RCC 7860 (cell line): ENCODE data around the gene GPATCH8.
A peak's percentile ranks its signal among the peaks of the same experiment; 100 is the strongest.

Experiments used
- DNase-seq: peaks from one replicate; pipeline ENCODE4 v3.0.0-alpha.2; 2015; ENCODE audit warnings: low spot score
- FAIRE-seq: peaks from 2 replicates; lab custom pipeline; 2012; peaks lifted over from hg19 to GRCh38; lab: Jason Lieb, UNC

GPATCH8 gene

GRCh38 chr17:44359458-44360143, 143.6 kb downstream of the GPATCH8 start:
- no peak for DNase-seq
- no peak for FAIRE-seq

- DNase-seq (no peak), FAIRE-seq (no peak)
These were observed 144.2 kb downstream of the GPATCH8 start for GRCh38 chr17:44359006-44359405.

- FAIRE-seq (no peak), DNase-seq (no peak)
These were observed 145.1 kb downstream of the GPATCH8 start for GRCh38 chr17:44358066-44358465.

- DNase-seq (no peak), FAIRE-seq (no peak)
These were observed 147.0 kb downstream of the GPATCH8 start for GRCh38 chr17:44356241-44356640.

- no peak for FAIRE-seq
- no peak for DNase-seq
These were observed 147.5 kb downstream of the GPATCH8 start for GRCh38 chr17:44355642-44356099.

- DNase-seq (no peak), FAIRE-seq (no peak)
These were observed 148.3 kb downstream of the GPATCH8 start for GRCh38 chr17:44354582-44355561.

GRCh38 chr17:44353672-44354331, 149.4 kb downstream of the GPATCH8 start:
- no peak for FAIRE-seq
- DNase-seq, result no peak

- DNase-seq (no peak), FAIRE-seq (no peak)
These were observed 150.2 kb downstream of the GPATCH8 start for GRCh38 chr17:44352828-44353671.

GRCh38 chr17:44351961-44352827, 151.0 kb downstream of the GPATCH8 start:
- FAIRE-seq (no peak), DNase-seq (no peak)

GRCh38 chr17:44351464-44351863, 151.7 kb downstream of the GPATCH8 start:
- FAIRE-seq, result no peak

GRCh38 chr17:44350733-44351226, 152.4 kb downstream of the GPATCH8 start:
- DNase-seq (peak; percentile 17), FAIRE-seq (no peak)

More at GRCh38 chr17:44351464-44351863, 151.7 kb downstream of the GPATCH8 start:
- DNase-seq, result no peak

GRCh38 chr17:44349553-44350070, 153.6 kb downstream of the GPATCH8 start:
- DNase-seq (no peak), FAIRE-seq (no peak)

GRCh38 chr17:44348988-44349364, 154.2 kb downstream of the GPATCH8 start:
- DNase-seq (no peak), FAIRE-seq (no peak)

GRCh38 chr17:44348234-44348987, 154.8 kb downstream of the GPATCH8 start:
- DNase-seq, result peak; percentile 60

More at GRCh38 chr17:44348234-44348987, 154.8 kb downstream of the GPATCH8 start:
- no peak for FAIRE-seq
